NOMO-1 (cell line): ENCODE data around the gene PTGES.

Experiments
- DNase-seq, 2 experiments: peaks; one replicate each; lab custom pipeline; 2025; ENCODE audit not compliant: unreplicated experiment in 2 of 2; lab: John Stamatoyannopoulos, UW

The PTGES gene

GRCh38 chr9:129696944-129697655, 55.7 kb downstream of the PTGES start:
- peak in 1 of 2 experiments; percentile 23 for DNase-seq

GRCh38 chr9:129695870-129696269, 57.0 kb downstream of the PTGES start:
- no peak for DNase-seq

GRCh38 chr9:129694243-129694646, 58.6 kb downstream of the PTGES start:
- no peak for DNase-seq

GRCh38 chr9:129693741-129694140, 59.1 kb downstream of the PTGES start:
- DNase-seq = no peak

- no peak for DNase-seq
Measured at GRCh38 chr9:129692534-129692933, 60.3 kb downstream of the PTGES start.
